Activated T-cell treated with anti-CD3 and anti-CD28 coated beads, Interleukin-2, amount 50 U/mL, for 72 hours (primary cell): ENCODE results near the gene MYO3A. TPM values are rescaled to one million over a fixed set of nuclear protein-coding genes. Genes with fewer than 3 reads are reported as not detected.

Experiments
- ATAC-seq, 2 donors: fragments of 150-1000 bp; cut with Tn5 transposase; replicated peaks in 1 of 2; 2 replicates each; pipeline ENCODE4 v1.10.0; 2021; ENCODE audit warnings: moderate library complexity in 2 of 2, mild to moderate bottlenecking in 1 of 2
- DNase-seq, 2 donors: peaks; one replicate each; pipeline ENCODE4 v3.0.0; 2021 to 2022; ENCODE audit warnings: mixed read lengths in 1 of 2
- H3K27ac Mint-ChIP-seq: one replicate; pipeline ENCODE4 v1.8.0; 2022; ENCODE audit warnings: mild to moderate bottlenecking, moderate library complexity, mixed read lengths
- H3K27me3 Mint-ChIP-seq: one replicate; pipeline ENCODE4 v1.8.0; 2022; ENCODE audit warnings: low read depth, mixed read lengths
- H3K36me3 Mint-ChIP-seq, 2 donors: one replicate each; pipeline ENCODE4 v1.8.0; 2022; ENCODE audit warnings: mixed read lengths in 2 of 2, mild to moderate bottlenecking in 1 of 2; ENCODE audit not compliant: insufficient read depth in 2 of 2
- H3K4me1 Mint-ChIP-seq: one replicate; pipeline ENCODE4 v1.8.0; 2022; ENCODE audit warnings: low read depth, mixed read lengths
- H3K4me3 Mint-ChIP-seq, 2 donors: one replicate each; pipeline ENCODE4 v1.8.0; 2022; ENCODE audit warnings: mild to moderate bottlenecking in 2 of 2, mixed read lengths in 2 of 2, moderate library complexity in 2 of 2
- H3K9me3 Mint-ChIP-seq, 2 donors: one replicate each; pipeline ENCODE4 v1.8.0; 2022; ENCODE audit warnings: mixed read lengths in 2 of 2
- total RNA-seq, 2 donors: library from RNA; stranded (reverse); gene quantifications; one replicate each; pipeline ENCODE4 v1.2.3, GENCODE V29; 2022

MYO3A gene
- total RNA-seq, 2 donors from 2014 or later, result not detected

DNA sequence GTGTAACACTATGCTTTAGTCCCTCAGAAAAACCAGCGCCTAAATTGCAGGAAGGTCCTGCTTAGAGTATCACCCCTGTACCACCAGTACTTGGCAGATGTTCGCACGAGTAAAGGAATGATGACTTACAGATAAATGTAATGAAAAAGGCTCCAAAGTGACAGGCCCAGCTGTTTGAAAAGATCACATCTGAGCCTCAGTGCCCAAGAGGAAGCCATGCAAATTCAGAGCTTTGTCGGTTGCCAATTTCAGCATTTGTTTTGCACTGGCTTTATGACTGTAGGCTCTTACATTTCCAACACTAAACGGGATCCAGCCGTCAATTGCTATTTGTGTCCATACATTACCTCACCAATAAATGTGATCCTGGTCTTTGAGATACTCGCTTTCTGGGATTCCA, 222.0 kb downstream of the MYO3A start:
- Mint-ChIP-seq H3K36me3 (no peaks in the 10 kb centered on the region), H3K9me3 (no peaks in the 10 kb centered on the region), H3K4me3 (no peak overlapping the region), H3K27me3 (peaks cover 17% of the 10 kb centered on the region), H3K27ac (no peak overlapping the region), H3K4me1 (no peaks in the 10 kb centered on the region)
- ATAC-seq, result no peak
- no peak for DNase-seq

DNA sequence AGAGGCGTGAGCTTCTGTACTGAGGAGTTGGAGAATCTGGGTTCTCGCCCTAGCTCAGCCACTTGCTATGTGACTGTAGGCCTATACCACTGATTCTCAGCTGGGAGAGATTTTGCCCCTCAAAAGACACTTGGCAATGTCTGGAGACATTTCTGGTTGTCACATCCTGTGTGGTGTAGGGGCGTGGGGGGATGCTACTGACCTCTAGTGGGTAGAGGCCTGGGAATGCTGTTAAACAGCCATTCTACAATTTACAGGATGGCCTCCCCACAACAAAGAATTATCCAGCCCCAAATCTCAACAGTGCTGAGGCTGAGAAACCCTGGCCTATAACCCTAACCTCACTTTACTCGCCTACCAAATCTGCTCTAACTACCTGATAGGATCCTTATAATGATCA, 223.7 kb downstream of the MYO3A start:
- no peaks in the 10 kb centered on the region for H3K4me1 Mint-ChIP-seq
- H3K27ac Mint-ChIP-seq, result no peak overlapping the region
- H3K36me3 Mint-ChIP-seq, result no peaks in the 10 kb centered on the region
- no peaks in the 10 kb centered on the region for H3K9me3 Mint-ChIP-seq
- no peak for ATAC-seq
- H3K27me3 Mint-ChIP-seq, result peaks cover 12% of the 10 kb centered on the region
- no peak overlapping the region for H3K4me3 Mint-ChIP-seq
- DNase-seq, result no peak

DNA sequence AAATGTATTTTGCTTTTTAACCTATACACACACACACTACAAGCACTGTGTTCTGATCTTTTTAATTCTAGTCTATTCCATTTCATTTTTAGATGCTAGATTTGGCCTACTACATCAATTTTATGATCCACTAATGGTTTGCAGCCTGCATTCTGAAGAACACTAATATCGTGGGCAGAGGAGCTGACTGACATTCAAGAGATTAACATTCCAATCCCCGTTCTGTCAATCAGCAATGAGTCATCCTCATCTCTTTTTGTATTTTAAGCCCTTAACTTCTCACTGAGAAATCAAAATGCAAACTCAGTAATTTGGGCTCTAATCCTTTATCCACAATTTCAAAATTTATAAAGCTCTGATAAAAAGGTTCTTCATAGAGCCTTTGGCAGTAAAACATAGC, 235.4 kb downstream of the MYO3A start:
- H3K27ac Mint-ChIP-seq, result no peak overlapping the region
- DNase-seq (no peak), ATAC-seq (no peak)
- H3K9me3 Mint-ChIP-seq, result no peaks in the 10 kb centered on the region
- H3K4me1 Mint-ChIP-seq, result no peaks in the 10 kb centered on the region
- H3K36me3 Mint-ChIP-seq, result no peaks in the 10 kb centered on the region
- no peak overlapping the region for H3K4me3 Mint-ChIP-seq
- H3K27me3 Mint-ChIP-seq, result peaks cover 27% of the 10 kb centered on the region

DNA sequence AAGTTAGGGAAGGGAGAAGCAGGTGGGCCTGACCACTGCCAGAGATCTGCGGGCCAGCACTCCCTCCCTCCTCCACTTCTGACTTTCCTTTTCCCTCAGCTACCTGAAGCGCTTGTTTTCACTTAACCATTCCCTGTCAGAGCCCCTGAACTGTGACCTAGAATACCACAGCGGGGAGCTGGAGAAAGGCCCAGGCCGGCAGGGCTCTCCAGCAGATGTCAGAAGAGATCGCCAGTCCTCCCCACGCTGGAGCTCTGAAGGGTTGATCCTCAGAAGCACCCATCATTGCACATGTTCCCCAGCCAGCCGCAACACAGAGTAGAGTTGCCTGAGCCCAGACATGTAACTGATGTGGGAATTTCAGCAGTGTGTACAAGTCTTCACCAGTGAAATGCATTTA, 238.1 kb downstream of the MYO3A start:
- Mint-ChIP-seq H3K27ac (no peak overlapping the region), H3K36me3 (no peaks in the 10 kb centered on the region)
- no peak for ATAC-seq

DNA sequence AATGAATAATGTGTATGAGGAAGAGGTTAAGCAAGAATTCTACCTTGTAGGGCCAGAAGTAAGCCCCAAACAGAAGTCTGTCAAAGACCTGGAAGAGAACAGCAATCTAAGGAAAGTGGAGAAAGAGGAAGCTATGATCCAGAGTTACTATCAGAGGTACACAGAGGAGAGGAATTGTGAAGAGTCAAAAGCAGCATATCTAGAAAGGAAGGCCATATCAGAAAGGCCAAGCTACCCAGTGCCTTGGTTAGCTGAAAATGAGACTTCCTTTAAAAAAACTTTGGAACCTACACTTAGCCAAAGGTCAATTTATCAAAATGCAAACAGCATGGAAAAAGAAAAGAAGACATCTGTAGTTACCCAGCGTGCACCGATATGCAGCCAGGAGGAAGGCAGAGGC, 239.8 kb downstream of the MYO3A start:
- Mint-ChIP-seq H3K4me3 (no peak overlapping the region), H3K27ac (no peak overlapping the region), H3K27me3 (peaks cover 37% of the 10 kb centered on the region), H3K9me3 (no peaks in the 10 kb centered on the region), H3K36me3 (no peaks in the 10 kb centered on the region), H3K4me1 (no peaks in the 10 kb centered on the region)
- DNase-seq (no peak), ATAC-seq (no peak)

More for the DNA sequence above, 238.1 kb downstream of the MYO3A start:
- Mint-ChIP-seq H3K4me3 (no peak overlapping the region), H3K4me1 (no peaks in the 10 kb centered on the region), H3K27me3 (peaks cover 37% of the 10 kb centered on the region), H3K9me3 (no peaks in the 10 kb centered on the region)
- DNase-seq, result no peak

DNA sequence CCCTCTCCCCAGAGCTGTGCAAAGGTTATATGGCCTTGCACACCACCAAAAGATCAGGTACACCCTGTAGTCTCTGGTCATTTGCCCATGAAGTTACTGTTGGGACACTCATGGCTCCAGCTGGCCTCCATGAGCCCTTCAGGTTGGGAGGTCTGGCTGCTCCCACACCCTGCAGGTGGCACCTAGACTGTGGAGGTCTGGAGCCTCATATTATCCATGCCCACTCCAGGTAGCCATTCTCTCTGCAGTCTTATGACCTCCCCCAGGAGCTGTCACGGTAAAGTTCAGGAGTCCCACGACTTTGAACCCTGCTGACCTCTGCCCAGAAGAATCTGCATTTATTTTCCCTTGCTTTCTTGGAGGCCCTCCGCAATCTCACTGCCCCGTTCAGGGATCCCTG, 243.3 kb downstream of the MYO3A start:
- no peaks in the 10 kb centered on the region for H3K9me3 Mint-ChIP-seq
- DNase-seq, result no peak
- no peaks in the 10 kb centered on the region for H3K4me1 Mint-ChIP-seq
- no peak overlapping the region for H3K4me3 Mint-ChIP-seq
- H3K27ac Mint-ChIP-seq, result no peak overlapping the region
- peaks cover 18% of the 10 kb centered on the region for H3K27me3 Mint-ChIP-seq
- no peaks in the 10 kb centered on the region for H3K36me3 Mint-ChIP-seq
- ATAC-seq, result no peak

DNA sequence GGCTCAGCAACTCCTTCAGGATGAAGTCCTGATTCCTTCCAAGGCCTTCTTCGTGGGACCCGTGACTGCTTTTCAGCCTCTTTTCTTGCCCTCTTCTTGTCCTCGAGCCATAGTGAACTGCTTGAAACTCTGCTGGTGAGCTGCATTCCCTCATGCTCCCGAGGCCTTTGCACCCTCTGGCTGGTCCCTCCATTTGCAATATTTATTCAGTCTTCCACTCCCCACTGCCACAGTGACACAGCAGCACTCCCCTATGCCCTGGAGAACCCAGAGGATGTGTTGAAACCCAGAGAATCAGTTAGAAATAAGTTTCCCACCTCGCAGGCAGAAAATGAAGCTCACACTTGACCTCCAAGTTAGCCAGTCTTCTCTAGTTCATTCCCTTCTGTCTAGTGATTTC, 260.2 kb downstream of the MYO3A start:
- H3K27ac Mint-ChIP-seq, result no peak overlapping the region
- H3K9me3 Mint-ChIP-seq, result peaks cover 1% of the 10 kb centered on the region in 2 donors
- peaks cover 4% of the 10 kb centered on the region for H3K4me1 Mint-ChIP-seq
- ATAC-seq (no peak), DNase-seq (no peak)
- H3K27me3 Mint-ChIP-seq, result peaks cover 10% of the 10 kb centered on the region
- H3K36me3 Mint-ChIP-seq, result peaks cover 0 to 2% of the 10 kb centered on the region in 2 donors
- no peak overlapping the region for H3K4me3 Mint-ChIP-seq

DNA sequence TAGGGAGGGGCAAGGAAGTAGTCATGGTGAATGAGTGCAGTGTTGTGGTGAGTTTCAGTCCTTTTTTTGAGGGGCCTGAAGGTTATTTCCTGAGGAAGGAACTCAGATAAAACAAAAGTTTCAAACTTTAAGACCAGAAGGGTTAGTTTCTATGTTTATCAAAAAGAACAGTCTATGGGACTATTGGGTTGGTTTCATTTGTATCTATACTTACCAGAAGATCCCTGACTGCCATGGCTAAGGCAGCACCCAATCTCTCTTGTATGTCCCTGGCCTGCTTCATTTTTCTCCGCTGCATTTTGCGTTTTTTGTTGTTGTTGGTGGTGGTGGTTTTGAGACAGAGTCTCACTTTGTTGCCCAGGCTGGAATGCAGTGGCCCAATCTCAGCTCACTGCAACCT, 263.2 kb downstream of the MYO3A start:
- DNase-seq, result no peak
- Mint-ChIP-seq H3K4me1 (peaks cover 4% of the 10 kb centered on the region), H3K27me3 (peaks cover 6% of the 10 kb centered on the region), H3K36me3 (peaks cover 0 to 2% of the 10 kb centered on the region in 2 donors), H3K9me3 (peaks cover 1% of the 10 kb centered on the region in 2 donors), H3K27ac (no peak overlapping the region), H3K4me3 (no peak overlapping the region)
- no peak for ATAC-seq

DNA sequence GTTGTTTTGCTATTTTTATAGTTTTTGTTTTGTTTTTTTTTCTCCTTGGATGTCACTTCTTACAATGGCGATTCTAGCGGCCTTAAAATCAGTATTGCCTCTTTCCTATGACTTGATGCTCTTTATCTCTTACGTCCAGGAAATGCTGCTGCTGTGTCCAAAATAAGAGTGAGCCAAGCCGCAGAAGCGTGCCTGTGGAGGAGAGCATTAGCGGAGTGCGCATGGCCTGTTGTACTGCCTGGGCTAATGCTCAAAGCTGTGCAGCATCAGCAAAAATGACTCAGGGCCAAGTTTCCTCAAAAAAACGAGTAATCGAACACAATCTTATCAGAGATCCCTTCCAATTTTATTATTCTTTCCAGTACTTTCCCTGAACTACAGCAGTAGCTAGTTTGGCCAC, 264.1 kb downstream of the MYO3A start:
- peaks cover 0 to 2% of the 10 kb centered on the region in 2 donors for H3K36me3 Mint-ChIP-seq
- H3K9me3 Mint-ChIP-seq, result peaks cover 1% of the 10 kb centered on the region in 2 donors
- DNase-seq, result no peak
- ATAC-seq, result no peak
- peaks cover 4% of the 10 kb centered on the region for H3K4me1 Mint-ChIP-seq
- H3K27me3 Mint-ChIP-seq, result peaks cover 10% of the 10 kb centered on the region
- no peak overlapping the region for H3K27ac Mint-ChIP-seq
- no peak overlapping the region for H3K4me3 Mint-ChIP-seq

DNA sequence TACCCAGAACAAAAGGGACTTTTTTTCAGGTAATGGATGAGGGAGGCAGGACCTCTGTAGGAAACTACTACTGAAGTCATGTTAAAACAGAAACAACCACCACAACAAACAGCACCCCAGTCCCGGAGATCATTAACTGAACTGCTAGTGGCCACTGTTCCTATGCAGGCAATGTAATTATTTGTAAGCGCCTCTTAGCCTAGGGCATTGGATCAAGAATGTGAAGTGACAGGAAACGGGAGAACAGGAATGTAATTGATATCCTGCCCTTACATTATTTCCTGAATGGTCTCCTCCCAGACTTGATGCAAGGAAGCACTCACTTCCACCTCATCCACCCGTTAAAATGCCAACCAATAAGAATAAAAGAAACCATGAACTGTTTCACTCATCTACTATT, 265.8 kb downstream of the MYO3A start:
- Mint-ChIP-seq H3K4me3 (no peak overlapping the region), H3K36me3 (peaks cover 0 to 2% of the 10 kb centered on the region in 2 donors), H3K4me1 (peaks cover 4% of the 10 kb centered on the region), H3K27ac (no peak overlapping the region), H3K9me3 (peaks cover 1% of the 10 kb centered on the region in 2 donors), H3K27me3 (peaks cover 27% of the 10 kb centered on the region)
- ATAC-seq (no peak), DNase-seq (no peak)

DNA sequence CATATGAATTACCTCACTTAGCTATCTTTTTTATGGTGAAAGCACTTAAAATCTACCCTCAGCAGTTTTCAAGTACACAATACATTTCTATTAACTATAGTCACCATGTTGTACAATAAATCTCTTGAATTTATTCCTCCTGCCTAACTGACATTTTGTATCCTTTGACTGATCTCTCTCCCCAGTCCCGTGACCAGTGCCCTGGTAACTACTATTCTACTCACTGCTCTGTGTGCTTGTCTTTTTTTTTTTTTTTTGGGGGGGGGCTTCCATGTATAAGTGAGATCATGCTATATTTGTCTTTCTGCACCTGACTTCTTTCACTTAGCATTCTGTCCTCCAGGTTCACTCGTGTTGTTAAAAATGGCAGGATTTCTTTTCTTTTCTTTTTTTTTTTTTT, 271.2 kb downstream of the MYO3A start:
- no peak for ATAC-seq
- H3K27me3 Mint-ChIP-seq, result peaks cover 27% of the 10 kb centered on the region
- H3K36me3 Mint-ChIP-seq, result no peaks in the 10 kb centered on the region

DNA sequence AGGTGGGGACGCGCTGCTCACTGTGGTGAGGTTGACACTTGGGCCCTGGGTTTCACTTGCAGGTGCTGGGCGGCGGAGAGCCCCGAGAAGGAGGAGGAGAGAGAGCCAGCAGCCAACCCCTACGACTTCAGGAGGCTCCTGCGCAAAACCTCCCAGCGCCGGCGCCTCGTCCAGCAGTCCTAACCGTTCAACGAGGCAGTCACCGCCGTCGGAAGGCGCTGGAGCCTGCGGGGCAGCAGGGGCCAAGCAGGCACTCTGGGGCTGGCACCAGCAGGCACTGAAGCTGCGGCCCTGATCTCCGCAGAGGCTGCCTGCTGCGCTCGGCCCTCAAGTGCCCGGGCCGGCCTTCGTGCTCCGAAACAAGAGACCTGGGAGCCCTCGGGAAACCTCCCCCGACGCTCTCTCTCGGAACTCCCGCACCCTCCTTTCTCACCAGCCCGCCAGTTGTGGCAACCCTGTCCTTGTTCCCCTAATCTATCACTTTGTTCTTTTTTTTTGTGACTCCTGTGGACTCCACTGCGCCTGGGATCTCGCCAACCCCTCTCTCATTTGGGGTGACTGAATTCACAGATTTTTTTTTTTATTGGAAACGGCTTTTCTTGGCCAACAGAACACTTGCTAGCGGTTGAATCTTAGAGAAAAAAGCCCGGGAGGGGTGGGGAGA, 277.9 kb downstream of the MYO3A start:
- Mint-ChIP-seq H3K36me3 (peaks cover 0 to 3% of the 10 kb centered on the region in 2 donors), H3K27me3 (peaks cover 33% of the 10 kb centered on the region), H3K4me1 (peaks cover 25% of the 10 kb centered on the region), H3K4me3 (no peak overlapping the region), H3K9me3 (no peaks in the 10 kb centered on the region), H3K27ac (no peak overlapping the region)
- no peak for ATAC-seq
- no peak for DNase-seq

More for the DNA sequence above, 271.2 kb downstream of the MYO3A start:
- DNase-seq, result no peak
- Mint-ChIP-seq H3K4me1 (no peaks in the 10 kb centered on the region), H3K4me3 (no peak overlapping the region), H3K27ac (no peak overlapping the region), H3K9me3 (no peaks in the 10 kb centered on the region)

DNA sequence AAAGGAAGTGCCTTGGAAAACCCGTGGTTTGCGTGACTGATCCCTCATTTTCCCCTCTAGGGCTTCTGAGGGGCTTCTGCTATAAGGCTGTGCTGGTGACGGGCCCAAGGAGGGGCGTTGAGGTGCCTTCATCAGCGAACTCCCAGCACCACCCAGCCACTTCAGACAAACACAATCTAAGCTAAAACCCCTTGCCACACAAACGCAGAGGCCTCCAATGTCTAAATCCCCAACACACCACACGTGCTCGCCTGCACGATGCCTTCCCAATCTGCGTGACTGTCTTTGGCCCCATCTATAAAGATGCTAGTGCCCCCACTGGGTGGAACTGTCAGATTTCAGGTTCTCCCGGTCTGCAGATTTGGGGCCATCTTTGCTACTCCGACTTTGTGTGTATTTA, 278.5 kb downstream of the MYO3A start:
- Mint-ChIP-seq H3K27ac (no peak overlapping the region), H3K4me1 (peaks cover 31% of the 10 kb centered on the region), H3K27me3 (peaks cover 39% of the 10 kb centered on the region), H3K36me3 (peaks cover 0 to 4% of the 10 kb centered on the region in 2 donors), H3K4me3 (peak overlapping the region in 1 of 2 donors; percentile 30), H3K9me3 (no peaks in the 10 kb centered on the region)
- DNase-seq (no peak), ATAC-seq (no peak)

DNA sequence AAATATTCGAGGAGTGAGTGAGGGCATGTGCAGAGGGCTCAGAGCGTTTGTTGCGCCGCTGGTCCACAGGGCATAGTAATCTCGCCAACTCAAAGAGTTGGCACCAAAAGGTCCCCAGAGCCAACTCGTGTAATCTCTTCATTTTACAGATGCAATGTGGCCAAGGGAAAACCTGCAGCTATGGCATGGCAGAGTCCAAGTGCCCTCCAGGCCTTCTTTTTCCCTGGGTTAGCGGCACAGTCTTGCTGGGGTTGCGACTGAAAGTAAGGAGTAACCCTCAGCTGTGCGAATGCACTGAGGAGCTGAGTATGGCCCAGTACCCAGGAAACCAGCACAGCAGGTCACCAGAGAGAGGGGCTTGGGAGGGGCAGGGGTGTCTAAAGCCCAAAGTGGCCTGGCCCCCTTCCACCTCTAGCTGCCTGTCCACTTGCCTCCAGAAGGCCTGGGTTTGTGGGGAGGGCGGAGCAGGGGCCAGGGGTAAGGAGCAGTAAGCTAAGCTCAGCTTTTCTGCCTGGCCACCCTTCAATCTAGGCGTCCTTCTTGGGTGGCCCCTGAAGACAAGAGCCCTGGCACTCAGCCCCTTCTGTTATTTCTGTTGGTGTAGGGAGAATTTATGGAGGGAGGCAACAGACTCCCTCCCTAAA, 279.2 kb downstream of the MYO3A start:
- peaks cover 34% of the 10 kb centered on the region for H3K4me1 Mint-ChIP-seq
- peaks cover 41% of the 10 kb centered on the region for H3K27me3 Mint-ChIP-seq
- no peak overlapping the region for H3K4me3 Mint-ChIP-seq
- no peaks in the 10 kb centered on the region for H3K9me3 Mint-ChIP-seq
- H3K27ac Mint-ChIP-seq, result no peak overlapping the region
- ATAC-seq (no peak), DNase-seq (no peak)
- H3K36me3 Mint-ChIP-seq, result peaks cover 0 to 4% of the 10 kb centered on the region in 2 donors
